GM23248 (cell line): ENCODE measurements around the gene DAB2IP. TPM values are rescaled to one million over a fixed set of nuclear protein-coding genes. Genes with fewer than 3 reads are reported as not detected.
A peak's percentile ranks its signal among the peaks of the same experiment; 100 is the strongest.

Source experiments
- DNase-seq: peaks from one replicate; pipeline ENCODE4 v3.0.0-alpha.2; 2015
- H2AFZ ChIP-seq: fragments of 200-600 bp; sonication (generic); 2 replicates; pipeline ENCODE4 v1.6.1; 2016; ENCODE audit warnings: antibody characterized with exemption
- H3F3A ChIP-seq: fragments of 200-600 bp; sonication (generic); 2 replicates; pipeline ENCODE4 v1.6.1; 2016; ENCODE audit warnings: mild to moderate bottlenecking, antibody characterized with exemption, mixed run types; ENCODE audit not compliant: insufficient read depth
- H3K27ac ChIP-seq: fragments of 200-600 bp; sonication (generic); 2 replicates; pipeline ENCODE4 v1.5.1; 2016; ENCODE audit warnings: mild to moderate bottlenecking
- H3K27me3 ChIP-seq: fragments of 200-600 bp; sonication (generic); replicated peaks from 2 replicates; pipeline ENCODE4 v1.6.1; 2016; ENCODE audit warnings: mild to moderate bottlenecking; ENCODE audit not compliant: insufficient read depth
- H3K36me3 ChIP-seq: fragments of 200-600 bp; sonication (generic); 2 replicates; pipeline ENCODE4 v1.6.1; 2016; ENCODE audit warnings: low read depth, mild to moderate bottlenecking
- H3K4me1 ChIP-seq: fragments of 200-600 bp; sonication (generic); 2 replicates; pipeline ENCODE4 v1.6.1; 2016; ENCODE audit warnings: mild to moderate bottlenecking; ENCODE audit not compliant: insufficient read depth
- H3K4me2 ChIP-seq: fragments of 200-600 bp; sonication (generic); one replicate; pipeline ENCODE4 v1.6.1; 2016; ENCODE audit warnings: mild to moderate bottlenecking; ENCODE audit not compliant: unreplicated experiment
- H3K4me3 ChIP-seq: fragments of 200-600 bp; sonication (generic); 2 replicates; pipeline ENCODE4 v1.5.1; 2016; ENCODE audit warnings: mild to moderate bottlenecking
- H3K79me2 ChIP-seq: fragments of 200-600 bp; sonication (generic); 2 replicates; pipeline ENCODE4 v1.6.1; 2016; ENCODE audit warnings: mild to moderate bottlenecking; ENCODE audit not compliant: insufficient read depth
- H3K9ac ChIP-seq: fragments of 200-600 bp; sonication (generic); 2 replicates; pipeline ENCODE4 v1.6.1; 2016; ENCODE audit warnings: mild to moderate bottlenecking
- H3K9me2 ChIP-seq: fragments of 200-600 bp; sonication (generic); 2 replicates; pipeline ENCODE4 v1.6.1; 2016; ENCODE audit warnings: mixed run types, mild to moderate bottlenecking, moderate library complexity; ENCODE audit not compliant: insufficient read depth
- H3K9me3 ChIP-seq: fragments of 200-600 bp; sonication (generic); one replicate; pipeline ENCODE4 v1.6.1; 2017; ENCODE audit warnings: low read depth
- H4K20me1 ChIP-seq: fragments of 200-600 bp; sonication (generic); 2 replicates; pipeline ENCODE4 v1.6.0; 2016; ENCODE audit not compliant: insufficient read depth
- EZH2 ChIP-seq: fragments of 200-600 bp; sonication (generic); IDR thresholded peaks from 2 replicates; pipeline ENCODE4 v1.6.1; 2018; ENCODE audit warnings: antibody characterized with exemption, mild to moderate bottlenecking; ENCODE audit not compliant: insufficient read depth, poor library complexity, severe bottlenecking
- EZH2phosphoT487 ChIP-seq: fragments of 200-600 bp; sonication (generic); IDR thresholded peaks from 2 replicates; pipeline ENCODE4 v1.6.1; 2018; ENCODE audit warnings: antibody characterized with exemption, moderate library complexity, mild to moderate bottlenecking, low read depth; ENCODE audit not compliant: insufficient read depth
- WGBS, 2 experiments: methylation state at CpG; one replicate each; pipeline ENCODE4 v1.1.6; 2015 to 2017; ENCODE audit warnings: low lambda C conversion rate in 2 of 2, low coverage in 1 of 2; ENCODE audit errors: missing lambda C conversion rate in 2 of 2; 5-methylcytosine and 5-hydroxymethylcytosine counted together
- in situ Hi-C: fragments of 300-500 bp; cut with MboI; formaldehyde crosslinking; loops from 2 replicates; pipeline ENCODE4 v1.15.0; 2020
- polyA plus RNA-seq: library from polyadenylated mRNA; unstranded; fragments of >200 nt; fragmentation: Nextera tagmentation; extraction: Ambion mirVana; gene quantifications from 2 replicates; pipeline ENCODE4 v1.2.1, GENCODE V29; 2016
- total RNA-seq: library from RNA; depleted of rRNA; stranded (reverse); fragments of >200 nt; shearing (Covaris generic); gene quantifications from 2 replicates; pipeline ENCODE4 v1.2.3, GENCODE V29; 2014

The DAB2IP gene
- total and polyA plus RNA-seq, 2 experiments from 2014 or later: 2.6 to 19.7 TPM

DNA sequence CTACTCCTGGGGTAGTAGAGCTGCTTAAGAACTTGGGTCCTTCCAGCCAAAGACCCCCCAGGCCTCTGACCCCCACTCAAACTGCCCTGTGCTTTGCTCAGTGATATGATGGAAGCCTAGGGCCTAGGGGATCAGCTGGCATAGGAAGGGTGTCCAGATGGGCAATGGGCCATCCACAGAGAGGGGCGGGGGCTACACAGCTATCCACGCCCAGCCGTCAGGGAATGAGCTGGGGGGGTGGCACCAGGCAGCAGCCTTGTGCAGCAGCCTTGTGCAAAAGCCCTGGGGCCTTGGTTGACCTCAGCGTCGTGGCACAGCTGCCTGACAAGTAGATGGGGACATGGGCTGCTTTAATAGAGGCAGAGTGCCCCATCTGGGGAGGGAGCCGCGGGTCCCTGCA, 43.2 kb downstream of the DAB2IP start:
- H3K4me1 ChIP-seq: peaks cover 9% of the 10 kb centered on the region; the same call in 1 of the 2 replicates
- no peaks in the 10 kb centered on the region for H3K9me3 ChIP-seq
- H4K20me1 ChIP-seq: no peaks in the 10 kb centered on the region
- H3K9me2 ChIP-seq: no peaks in the 10 kb centered on the region
- no peak overlapping the region for H3K4me3 ChIP-seq
- no peak for DNase-seq
- H3K4me2 ChIP-seq: no peak overlapping the region
- no peaks in the 10 kb centered on the region for H3K27me3 ChIP-seq
- in situ Hi-C loops: no loop called here
- H2AFZ ChIP-seq: no peak overlapping the region
- no peak for TF ChIP-seq EZH2
- H3K9ac ChIP-seq: no peak overlapping the region
- no peak overlapping the region for H3K27ac ChIP-seq
- peaks cover under 1% of the 10 kb centered on the region; the same call in 1 of the 2 replicates for H3K79me2 ChIP-seq
- WGBS, 2 experiments: 70 to 72% methylated on average over 7 of the region's 7 CpGs
- H3F3A ChIP-seq: peaks cover 17% of the 10 kb centered on the region
- no peaks in the 10 kb centered on the region for H3K36me3 ChIP-seq

DNA sequence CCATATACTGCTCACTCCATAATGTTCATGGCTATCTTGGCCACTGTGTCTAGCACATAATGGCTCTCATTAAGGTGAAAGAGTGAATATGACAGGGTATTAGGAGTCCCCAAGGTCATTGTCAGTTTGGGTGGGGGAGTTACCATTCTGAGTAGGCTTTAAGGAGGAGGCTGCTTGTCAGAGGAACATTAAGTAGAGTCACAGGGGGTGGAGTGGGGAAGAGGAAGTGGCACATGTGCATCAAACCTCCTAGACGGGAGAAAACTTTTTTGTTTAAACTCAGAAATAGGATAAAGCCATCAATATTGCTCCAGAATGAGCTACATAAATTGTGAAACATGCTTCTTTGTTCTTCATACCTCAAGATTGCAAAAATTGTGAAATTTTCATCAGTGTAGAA, 45.5 kb downstream of the DAB2IP start:
- Histone ChIP-seq H2AFZ (no peak overlapping the region), H3K27me3 (no peaks in the 10 kb centered on the region), H3K9me3 (no peaks in the 10 kb centered on the region), H3K27ac (no peak overlapping the region), H3K9ac (no peak overlapping the region), H3K36me3 (no peaks in the 10 kb centered on the region), H4K20me1 (no peaks in the 10 kb centered on the region), H3K4me3 (no peak overlapping the region), H3K79me2 (peaks cover 19% of the 10 kb centered on the region), H3K4me2 (no peak overlapping the region), H3F3A (peaks cover 11% of the 10 kb centered on the region), H3K9me2 (no peaks in the 10 kb centered on the region), H3K4me1 (peaks cover 9% of the 10 kb centered on the region; the same call in 1 of the 2 replicates)
- WGBS, 2 experiments: 86 to 93% methylated on average over 1 of the region's 1 CpG
- TF ChIP-seq EZH2: no peak
- no peak for TF ChIP-seq EZH2phosphoT487
- in situ Hi-C loops: no loop called here
- DNase-seq: no peak

DNA sequence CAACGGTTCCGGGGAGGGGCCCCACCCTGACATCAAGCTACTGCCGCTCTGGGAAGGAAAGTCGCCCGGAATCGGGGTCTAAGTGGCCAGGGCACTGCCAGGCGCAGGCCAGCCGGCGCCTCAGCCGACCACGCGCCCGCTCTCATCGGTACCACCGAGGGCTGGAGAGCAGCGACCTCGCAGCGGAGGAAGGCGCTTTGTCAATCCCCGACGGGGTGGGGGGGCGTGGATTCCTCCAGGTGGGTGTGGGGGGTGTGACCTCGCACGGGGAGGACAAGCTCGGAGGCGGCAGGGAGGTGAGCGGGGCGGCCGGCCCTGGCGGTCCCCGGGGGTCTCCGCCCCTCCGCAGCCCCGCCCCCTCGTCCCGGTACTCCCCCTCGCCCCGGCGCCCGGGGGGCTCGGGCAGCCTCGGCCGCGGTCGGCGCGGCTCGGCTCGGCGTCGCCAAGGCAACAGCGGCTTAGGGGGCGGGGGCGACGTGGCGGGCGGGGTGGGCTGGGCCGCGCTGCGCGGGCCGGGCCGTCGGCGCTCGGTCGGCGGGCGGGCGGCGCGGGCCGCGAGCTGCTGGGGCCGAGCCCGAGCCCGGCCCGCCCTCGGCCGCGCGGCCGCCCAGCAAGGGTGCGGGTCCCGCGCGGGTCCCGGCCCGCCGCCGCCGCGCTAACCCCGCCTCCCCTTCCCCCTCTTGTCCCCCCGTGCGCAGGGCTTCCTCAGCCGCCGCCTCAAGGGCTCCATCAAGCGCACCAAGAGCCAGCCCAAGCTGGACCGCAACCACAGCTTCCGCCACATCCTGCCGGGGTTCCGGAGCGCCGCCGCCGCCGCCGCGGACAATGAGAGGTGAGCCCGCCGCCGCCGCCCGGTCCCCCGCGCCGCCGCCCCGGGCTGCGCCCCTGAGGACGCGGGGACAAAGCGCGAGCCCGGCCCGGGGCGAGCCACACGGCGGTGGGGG, 47.5 kb downstream of the DAB2IP start:
- no peaks in the 10 kb centered on the region for H3K36me3 ChIP-seq
- no peak for TF ChIP-seq EZH2
- no peak for TF ChIP-seq EZH2phosphoT487
- no peaks in the 10 kb centered on the region for H4K20me1 ChIP-seq
- no peak overlapping the region for H3K27ac ChIP-seq
- in situ Hi-C loops: no loop called here
- H3K27me3 ChIP-seq: no peaks in the 10 kb centered on the region
- H3K4me1 ChIP-seq: no peaks in the 10 kb centered on the region
- no peaks in the 10 kb centered on the region for H3K9me3 ChIP-seq
- H3F3A ChIP-seq: no peaks in the 10 kb centered on the region
- peak overlapping the region; percentile 80 for H3K9ac ChIP-seq
- peak overlapping the region; percentile 86 for H3K4me2 ChIP-seq
- peak; percentile 74 for DNase-seq
- no peaks in the 10 kb centered on the region for H3K9me2 ChIP-seq
- H3K79me2 ChIP-seq: peaks cover 28% of the 10 kb centered on the region
- peak overlapping the region; percentile 83 for H2AFZ ChIP-seq
- peak overlapping the region; percentile 87 for H3K4me3 ChIP-seq
- WGBS, 2 experiments: 12 to 33% methylated on average over 36 to 100 of the region's 130 CpGs

DNA sequence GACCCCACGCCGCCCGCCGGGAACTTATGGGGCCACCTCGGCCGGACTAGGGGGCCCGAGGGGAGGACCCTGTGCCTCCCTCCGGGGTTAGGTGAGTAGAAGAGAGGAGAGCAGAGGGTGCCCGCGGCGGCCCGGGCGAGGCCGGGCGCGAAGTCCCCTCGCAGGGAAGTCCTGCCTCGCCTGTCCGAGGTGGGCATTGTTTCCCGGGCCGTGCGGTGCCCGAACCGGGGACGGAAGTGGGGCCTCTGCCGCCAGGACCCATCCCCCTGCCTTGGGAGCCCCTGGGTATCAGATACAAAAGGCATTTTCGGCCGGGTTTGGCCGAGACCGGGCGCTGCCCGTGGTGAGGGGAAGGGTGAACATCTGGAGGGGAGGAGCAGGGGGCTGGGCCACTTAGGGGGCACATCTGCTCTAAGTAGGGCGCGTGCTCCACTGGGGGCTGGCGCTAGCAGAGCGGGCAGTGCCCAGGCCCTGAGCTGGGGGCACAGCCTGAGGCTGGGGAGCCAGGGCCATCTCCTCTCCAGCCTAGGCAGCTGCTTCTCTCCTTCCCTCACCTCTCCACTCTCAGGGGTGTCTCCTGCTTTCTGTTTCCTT, 48.2 kb downstream of the DAB2IP start:
- in situ Hi-C loops: no loop called here

More for the DNA sequence above, 48.2 kb downstream of the DAB2IP start:
- Histone ChIP-seq H3K4me2 (peak overlapping the region; percentile 86), H3K27me3 (no peaks in the 10 kb centered on the region), H3K27ac (no peak overlapping the region), H3K9me2 (no peaks in the 10 kb centered on the region), H3K4me1 (no peaks in the 10 kb centered on the region), H3K9me3 (no peaks in the 10 kb centered on the region), H3K36me3 (no peaks in the 10 kb centered on the region), H3K4me3 (peak overlapping the region; percentile 87), H2AFZ (peak overlapping the region; percentile 83), H4K20me1 (no peaks in the 10 kb centered on the region), H3K79me2 (peaks cover 35% of the 10 kb centered on the region), H3F3A (no peaks in the 10 kb centered on the region), H3K9ac (peak overlapping the region; percentile 80)
- TF ChIP-seq EZH2: no peak
- no peak for TF ChIP-seq EZH2phosphoT487
- peak; percentile 34 for DNase-seq
- 2 to 4% methylated on average over 25 to 32 of the region's 36 CpGs for WGBS, 2 experiments
